ENCODE results near the gene PRKAG3.

The PRKAG3 gene

GRCh38 chr2:218814540-218815243 lies 16.9 kb downstream of the PRKAG3 start:
- no peak for DNase-seq (ENCODE audit: low spot score)

- no peak for DNase-seq (ENCODE audit: low spot score)
Measured at GRCh38 chr2:218813771-218814460, 17.7 kb downstream of the PRKAG3 start.

DNA sequence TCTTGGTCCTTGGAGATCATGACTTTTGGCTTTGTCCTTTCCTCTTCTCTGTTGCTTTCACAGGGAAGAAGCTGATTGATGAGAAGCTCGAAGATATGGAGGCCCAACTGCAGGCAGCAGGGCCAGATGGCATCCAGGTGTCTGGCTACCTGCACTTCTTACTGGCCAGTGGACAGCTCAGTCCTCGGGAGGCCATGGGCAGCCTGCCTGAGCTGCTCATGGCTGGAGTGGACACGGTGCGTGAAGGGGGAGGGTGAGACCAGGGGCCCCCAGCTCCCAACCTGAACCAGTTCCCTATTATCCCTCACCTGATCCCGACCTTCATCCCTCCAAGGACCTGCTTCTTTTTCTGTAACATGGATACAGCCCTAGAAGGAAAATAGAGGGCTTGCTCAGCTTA lies 18.7 kb downstream of the PRKAG3 start:
- DNase-seq (ENCODE audit: low spot score) = no peak

GRCh38 chr2:218812096-218812815 lies 19.3 kb downstream of the PRKAG3 start:
- no peak for DNase-seq (ENCODE audit: low spot score)

- DNase-seq (ENCODE audit: low spot score) = no peak
Measured at GRCh38 chr2:218811382-218811781, 20.2 kb downstream of the PRKAG3 start.

DNA sequence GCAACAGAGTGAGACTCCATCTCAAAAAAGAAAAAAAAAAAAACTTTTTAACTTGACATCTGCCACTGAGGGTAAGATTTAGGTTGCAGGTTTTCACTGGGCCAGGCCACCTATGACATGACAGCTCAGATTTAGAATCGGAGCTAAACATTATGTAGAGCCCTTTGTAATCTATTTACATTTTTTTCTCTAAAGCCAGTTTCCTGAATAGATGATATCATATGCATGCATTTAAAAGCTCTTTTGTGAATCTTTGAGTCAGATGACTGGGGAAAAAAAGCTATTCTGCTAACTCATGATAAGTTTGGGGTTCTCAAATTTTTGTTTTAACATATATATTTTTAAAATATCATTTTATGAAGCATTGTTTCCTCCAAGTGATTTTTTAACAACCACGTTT lies 21.3 kb downstream of the PRKAG3 start:
- DNase-seq (ENCODE audit: low spot score) = no peak

- no peak for DNase-seq (ENCODE audit: low spot score)
Measured at GRCh38 chr2:218809515-218809914, 22.1 kb downstream of the PRKAG3 start.

- DNase-seq (ENCODE audit: low spot score) = no peak
Measured at GRCh38 chr2:218807626-218808025, 24.0 kb downstream of the PRKAG3 start.

- DNase-seq (ENCODE audit: low spot score) = no peak
Measured at GRCh38 chr2:218806346-218806978, 25.1 kb downstream of the PRKAG3 start.

GRCh38 chr2:218805627-218806026 lies 26.0 kb downstream of the PRKAG3 start:
- DNase-seq (ENCODE audit: low spot score) = no peak

GRCh38 chr2:218804817-218805216 lies 26.8 kb downstream of the PRKAG3 start:
- no peak for DNase-seq (ENCODE audit: low spot score)

DNA sequence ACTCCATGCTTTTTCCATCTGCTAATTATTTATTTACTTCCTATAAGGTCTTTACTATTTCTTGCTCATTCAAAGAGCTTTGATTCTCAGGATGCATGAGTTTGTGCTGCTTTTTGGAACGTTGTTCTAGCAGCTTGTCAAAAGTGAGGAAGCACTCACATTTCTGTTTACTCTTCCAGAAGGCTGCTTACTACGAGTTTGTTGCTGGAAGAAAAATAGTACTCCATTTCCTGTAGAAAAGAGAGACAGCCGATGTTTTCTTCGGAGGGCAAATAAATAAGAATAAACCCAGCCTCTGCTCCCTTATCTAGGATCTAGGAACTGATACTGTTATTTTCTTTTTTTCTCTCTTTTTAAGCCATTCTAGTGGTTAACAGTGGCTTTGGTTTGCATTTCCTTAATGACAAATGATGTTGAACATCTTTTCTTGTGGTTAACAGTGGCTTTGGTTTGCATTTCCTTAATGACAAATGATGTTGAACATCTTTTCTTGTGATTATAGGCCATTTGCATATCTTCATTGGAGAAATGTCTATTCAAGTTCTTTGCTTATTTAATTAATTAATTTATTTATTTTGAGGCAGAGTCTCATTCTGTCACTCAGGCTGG lies 29.1 kb downstream of the PRKAG3 start:
- DNase-seq (ENCODE audit: low spot score) = no peak

DNA sequence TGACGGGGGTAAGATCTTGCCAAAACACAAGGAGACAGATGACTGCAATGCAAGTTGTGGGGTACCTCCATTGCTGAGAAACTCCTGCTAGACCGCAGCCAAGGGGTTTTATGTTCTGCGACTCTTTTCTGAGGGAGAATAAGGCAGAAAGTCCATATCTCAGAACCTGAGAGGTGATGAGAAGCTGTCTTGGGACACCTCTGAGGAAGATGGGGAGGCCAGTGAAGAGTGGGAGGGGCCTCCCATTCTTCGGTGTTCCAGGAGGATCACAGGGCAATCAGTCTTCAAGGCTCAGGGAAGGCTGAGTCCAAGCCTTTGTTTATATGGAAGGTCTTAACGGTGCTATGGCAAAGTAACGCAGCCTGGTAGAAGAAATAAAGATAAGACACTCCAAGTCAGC lies 31.6 kb downstream of the PRKAG3 start:
- DNase-seq (ENCODE audit: low spot score) = no peak

DNA sequence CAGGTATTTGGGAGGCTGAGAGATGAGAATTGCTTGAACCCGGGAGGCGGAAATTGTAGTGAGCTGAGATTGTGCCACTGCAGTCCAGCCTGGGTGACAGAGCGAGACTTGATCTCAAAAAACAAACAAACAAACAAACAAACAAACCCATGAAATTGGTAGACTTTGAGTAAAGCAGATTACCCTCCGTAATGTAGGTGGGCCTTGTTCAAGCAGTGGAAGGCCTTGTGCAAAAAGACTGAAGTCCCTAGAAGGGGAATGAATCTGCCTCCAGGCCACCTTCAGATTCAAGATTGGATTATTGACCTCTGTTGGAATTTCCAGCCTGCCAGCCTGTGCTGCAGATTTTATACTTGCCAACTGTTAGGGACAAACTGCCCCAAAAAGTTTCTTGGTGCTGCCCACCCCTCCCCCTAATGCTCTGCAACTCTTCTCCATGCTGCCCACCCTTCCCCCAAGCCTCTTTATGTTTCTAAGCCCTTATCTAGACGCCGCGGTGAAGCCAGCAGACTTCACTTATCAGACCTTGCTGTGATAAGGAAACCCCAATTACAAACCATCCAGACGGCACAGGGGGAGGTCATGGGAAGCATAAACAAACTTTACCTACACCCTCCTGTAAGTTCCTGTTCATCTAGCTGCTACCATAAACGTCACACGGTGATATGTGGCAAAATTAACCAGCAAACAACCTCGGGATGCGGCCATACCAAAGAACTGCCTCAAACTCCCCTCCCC lies 32.7 kb downstream of the PRKAG3 start:
- no peak for DNase-seq (ENCODE audit: low spot score)

DNA sequence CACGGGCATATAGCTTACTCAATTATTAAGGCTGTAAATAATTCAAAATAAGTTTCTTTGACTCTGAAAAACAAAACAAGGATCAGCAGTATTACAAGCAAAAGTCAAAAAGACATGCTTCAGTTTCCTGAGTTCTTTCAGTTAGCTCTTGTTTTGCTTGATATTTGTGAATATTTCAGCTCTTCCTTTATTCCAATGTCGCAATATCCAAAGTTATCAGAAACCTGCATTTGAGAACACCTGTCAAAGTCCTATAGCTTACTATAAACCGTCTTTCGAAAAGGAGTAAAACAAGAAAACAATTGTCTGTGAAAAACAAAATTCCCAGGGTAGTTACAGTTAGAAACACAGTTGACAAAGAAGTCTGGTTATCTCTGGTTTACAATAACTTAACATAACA lies 34.9 kb downstream of the PRKAG3 start:
- no peak for DNase-seq (ENCODE audit: low spot score)

DNA sequence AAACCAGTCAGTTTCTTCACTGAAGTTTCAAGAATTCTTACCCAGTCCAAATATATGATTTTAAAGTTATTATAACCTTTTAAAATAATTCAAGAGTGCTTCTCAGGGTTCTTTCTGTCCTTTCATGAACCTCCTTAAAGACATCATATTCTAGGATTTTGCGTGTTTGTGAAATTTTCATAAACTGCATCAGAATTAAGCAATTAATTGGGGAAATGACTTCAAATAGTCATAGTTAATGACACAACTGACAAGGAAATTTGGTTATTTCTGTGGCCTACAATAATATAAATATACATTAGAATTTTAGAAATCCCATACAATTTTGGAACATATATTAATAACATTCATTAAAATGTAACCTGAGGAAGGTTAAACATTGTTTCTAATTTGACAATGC lies 39.2 kb downstream of the PRKAG3 start:
- no peak for DNase-seq (ENCODE audit: low spot score)

GRCh38 chr2:218788529-218789255 lies 42.9 kb downstream of the PRKAG3 start:
- DNase-seq (ENCODE audit: low spot score) = no peak

DNA sequence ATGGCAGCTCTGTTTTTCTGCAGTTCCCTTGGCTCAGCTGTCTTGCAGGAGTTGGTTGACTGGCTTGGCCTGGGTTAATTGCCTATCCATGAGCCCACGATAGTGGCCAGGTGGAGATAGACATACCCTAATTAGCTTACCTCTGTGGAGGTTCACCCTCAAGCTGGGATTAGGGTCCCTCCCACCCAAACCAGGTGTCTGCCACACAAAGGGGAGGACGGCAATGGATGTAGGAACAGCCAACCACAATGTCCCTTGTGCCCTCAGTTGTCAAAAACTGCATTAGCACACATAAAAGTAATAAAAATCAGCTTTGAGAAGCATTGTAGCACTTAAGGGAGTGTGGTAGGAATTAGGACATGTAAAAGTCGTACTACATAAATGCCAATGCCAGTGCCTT lies 45.5 kb downstream of the PRKAG3 start:
- no peak for DNase-seq (ENCODE audit: low spot score)

- no peak for DNase-seq (ENCODE audit: low spot score)
Measured at GRCh38 chr2:218785103-218785502, 46.5 kb downstream of the PRKAG3 start.

GRCh38 chr2:218783688-218784087 lies 47.9 kb downstream of the PRKAG3 start:
- no peak for DNase-seq (ENCODE audit: low spot score)

GRCh38 chr2:218782528-218782844 lies 49.1 kb downstream of the PRKAG3 start:
- no peak for DNase-seq (ENCODE audit: low spot score)

All from CD4-positive, alpha-beta T cell treated with Interleukin-15 for 4 hours (primary cell).